Frontal cortex (tissue), 4 donors: Measurements from ENCODE around the gene TFDP2. TPM values are rescaled to one million over a fixed set of nuclear protein-coding genes. Genes with fewer than 3 reads are reported as not detected.
"Not testable (repeated sequence)": the region's sequence is repeated elsewhere in the genome, so short reads cannot be mapped to it uniquely, and the experiment has no call there.

Source experiments
- DNase-seq, 2 donors: peaks; one replicate each; pipeline ENCODE4 v3.0.0; 2012; ENCODE audit warnings: low spot score in 2 of 2
- FAIRE-seq: peaks from 2 replicates; lab custom pipeline; 2012; peaks lifted over from hg19 to GRCh38; lab: Jason Lieb, UNC
- total RNA-seq: library from RNA; depleted of rRNA; stranded (reverse); fragments of >200 nt; gene quantifications from one replicate; pipeline ENCODE4 v1.2.3, GENCODE V29; 2014
- donor health status: control.
- donor health status: control.
- donor health status: control.

Gene TFDP2
- total RNA-seq, 1 donor from 2014 or later: 42.0 TPM

DNA sequence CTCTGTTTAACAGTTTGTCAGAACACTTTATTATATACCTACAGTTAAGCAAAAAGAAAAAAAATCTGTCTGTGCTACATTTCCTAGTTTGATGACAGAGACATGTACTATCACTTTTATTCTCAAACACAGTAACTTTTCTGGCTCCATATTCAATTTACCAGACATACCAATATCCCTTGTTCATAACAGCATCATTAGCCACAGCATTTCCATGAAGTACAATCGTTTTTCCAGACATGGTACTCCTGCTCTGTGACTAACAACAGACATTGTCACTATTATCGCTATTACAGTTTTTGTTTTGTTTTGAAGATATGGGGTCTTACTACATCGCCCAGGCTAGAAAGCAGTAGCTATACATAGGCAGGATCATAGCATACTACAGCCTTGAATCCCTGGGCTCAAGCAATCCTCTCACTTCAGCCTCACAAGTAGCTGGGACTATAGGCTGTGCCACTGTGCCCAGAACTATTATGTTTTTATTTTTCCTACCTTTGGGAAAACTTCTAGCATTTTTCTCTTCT is 14.5 kb downstream of the TFDP2 start:
- FAIRE-seq (no peak), DNase-seq (no peak)

GRCh38 chr3:142129516-142130171 is 19.7 kb downstream of the TFDP2 start:
- no peak for FAIRE-seq
- no peak for DNase-seq

DNA sequence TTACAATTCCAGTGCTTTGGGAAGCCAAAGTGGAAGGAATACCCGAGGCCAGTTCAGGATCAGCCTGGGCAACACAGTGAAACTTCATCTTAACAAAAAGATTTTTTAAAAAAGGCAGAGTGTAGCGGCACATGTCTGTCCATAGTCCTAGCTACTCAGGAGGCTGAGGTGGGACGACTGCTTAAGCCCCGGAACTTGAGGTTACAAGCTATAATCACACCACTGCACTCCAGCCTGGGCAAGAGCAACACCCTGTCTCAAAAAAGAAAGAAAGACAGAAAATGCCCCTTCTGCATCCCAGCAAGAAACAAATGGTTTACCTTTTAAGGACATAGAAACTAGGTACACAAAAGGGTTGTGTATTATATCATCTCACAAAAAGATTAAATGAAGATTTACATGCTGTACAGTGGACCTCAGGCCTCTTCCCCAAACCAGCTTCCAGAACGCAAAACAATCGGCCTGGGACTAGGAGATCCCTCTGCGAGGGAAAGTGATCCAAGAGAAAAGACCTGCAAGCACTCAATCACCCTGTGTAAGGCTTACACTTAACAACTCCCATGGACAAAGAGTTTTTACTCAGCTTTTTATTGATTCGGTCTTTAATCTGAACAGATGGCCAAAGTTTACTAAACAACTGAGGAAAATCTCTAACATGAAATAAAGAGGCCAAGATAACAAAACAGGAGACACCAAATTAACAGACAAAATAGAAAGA is 21.2 kb downstream of the TFDP2 start:
- FAIRE-seq (no peak), DNase-seq (no peak)

- FAIRE-seq: no peak
- DNase-seq: no peak
These were observed 25.1 kb downstream of the TFDP2 start for GRCh38 chr3:142124243-142124642.

DNA sequence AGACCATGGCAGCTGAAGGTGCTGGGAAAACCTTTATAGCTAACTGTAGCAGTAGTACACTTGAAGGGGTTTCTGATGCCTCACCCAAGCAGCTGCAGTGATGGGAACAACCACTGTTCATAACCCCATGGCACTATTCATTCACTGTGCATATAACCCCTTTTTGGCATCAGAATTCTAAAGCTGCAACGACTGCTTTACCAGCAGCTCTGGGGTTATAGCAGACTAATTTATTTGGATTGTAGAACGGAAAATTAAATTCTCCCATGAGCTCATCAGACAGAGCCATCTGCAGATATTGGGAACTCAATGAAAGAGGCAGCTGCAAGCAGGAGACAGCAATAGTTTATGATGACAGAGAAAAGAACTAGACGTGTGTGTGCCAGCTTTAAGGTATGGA is 28.6 kb downstream of the TFDP2 start:
- FAIRE-seq (no peak), DNase-seq (peak in 1 of 2 donors; percentile 16)

GRCh38 chr3:142118911-142119310 is 30.4 kb downstream of the TFDP2 start:
- FAIRE-seq (no peak), DNase-seq (no peak)

DNA sequence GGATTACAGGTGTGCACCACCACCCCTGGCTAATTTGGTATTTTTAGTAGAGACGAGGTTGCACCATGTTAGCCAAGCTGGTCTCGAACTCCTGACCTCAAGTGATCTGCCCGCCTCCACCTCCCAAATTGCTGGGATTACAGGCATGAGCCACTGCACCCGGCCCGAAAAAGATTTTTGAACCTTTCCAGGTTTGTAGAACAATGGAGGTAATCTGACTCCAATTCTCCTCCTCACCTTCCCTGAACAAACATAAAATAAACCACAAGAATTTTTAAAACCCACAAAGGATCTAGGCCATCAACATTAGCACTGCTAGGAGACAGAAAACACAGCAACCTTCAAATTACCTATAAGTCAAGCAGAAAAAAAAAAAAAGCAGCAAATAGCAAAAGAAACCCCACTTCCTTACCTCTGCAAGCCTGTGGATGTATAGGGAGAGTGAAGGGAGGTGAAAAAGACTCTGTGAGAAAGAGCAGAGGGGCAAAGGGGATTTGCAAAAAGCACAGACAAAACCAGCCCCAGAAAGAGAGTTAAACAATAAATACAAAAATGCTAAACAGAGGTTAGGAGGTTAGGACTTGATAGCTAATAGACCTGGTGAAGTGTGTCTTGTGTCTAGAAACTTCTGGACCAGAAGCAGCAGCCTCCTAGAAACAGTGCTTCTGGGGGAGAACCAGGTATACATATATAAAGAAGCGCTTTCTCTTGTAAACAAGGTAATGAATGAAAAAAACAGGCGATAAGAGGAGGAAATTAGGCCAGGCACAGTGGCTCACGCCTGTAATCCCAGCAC is 32.1 kb downstream of the TFDP2 start:
- FAIRE-seq: no peak

DNA sequence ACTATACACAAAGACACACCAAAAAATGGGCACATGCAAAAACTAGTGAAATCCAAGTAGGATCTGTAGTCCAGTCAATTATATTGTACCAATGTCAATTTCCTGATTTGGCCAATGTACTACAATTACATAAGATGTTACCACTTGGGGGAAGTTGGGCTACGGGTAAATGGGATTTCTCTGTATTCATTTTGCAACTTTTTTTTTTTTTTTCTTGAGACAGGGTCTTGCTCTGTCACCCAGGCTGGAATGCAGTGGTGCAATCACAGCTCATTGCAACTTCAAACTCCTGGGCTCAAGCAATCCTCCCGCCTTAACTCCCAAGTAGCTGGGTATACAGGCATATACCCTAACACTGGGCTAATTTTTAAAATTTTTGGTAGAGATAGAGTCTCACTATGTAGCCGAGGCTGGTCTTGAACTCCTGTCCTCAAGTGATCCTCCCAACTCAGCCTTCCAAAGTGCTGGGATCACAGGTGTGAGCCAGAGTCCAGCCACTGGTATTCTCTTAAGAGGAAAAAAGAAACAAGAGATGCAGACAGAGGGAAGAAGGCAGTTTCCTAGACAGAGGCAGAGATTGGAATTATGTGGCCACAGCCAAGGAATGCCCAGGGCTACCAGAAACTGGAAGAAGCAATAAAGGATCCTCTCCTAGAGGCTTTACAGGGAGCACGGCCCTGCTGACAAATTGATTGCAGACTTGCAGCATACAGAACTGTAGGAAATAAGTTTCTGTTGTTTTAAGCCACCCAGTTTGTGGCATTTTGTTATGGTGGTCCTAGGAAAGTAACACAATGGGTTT is 33.3 kb downstream of the TFDP2 start:
- FAIRE-seq (no peak), DNase-seq (no peak)

More for the DNA sequence above, 32.1 kb downstream of the TFDP2 start:
- no peak for DNase-seq

DNA sequence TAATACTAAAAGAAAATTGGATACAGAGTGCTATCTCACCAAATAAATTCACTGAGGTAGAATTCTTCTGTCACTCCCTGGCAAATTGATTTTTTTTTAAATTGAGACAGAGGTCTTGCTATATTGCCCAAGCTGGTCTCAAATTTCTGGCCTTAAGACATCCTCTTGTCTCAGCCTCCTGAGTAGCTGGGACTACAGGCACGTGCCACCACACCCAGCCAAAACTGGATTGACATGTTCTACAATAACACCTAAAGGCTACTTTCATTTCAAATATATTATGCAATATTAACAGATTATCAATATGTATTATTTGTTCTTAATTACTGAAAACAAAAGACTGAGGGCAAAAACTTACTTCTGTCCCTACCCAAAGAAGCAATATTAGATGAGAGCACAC is 36.7 kb downstream of the TFDP2 start:
- FAIRE-seq: no peak
- no peak for DNase-seq

DNA sequence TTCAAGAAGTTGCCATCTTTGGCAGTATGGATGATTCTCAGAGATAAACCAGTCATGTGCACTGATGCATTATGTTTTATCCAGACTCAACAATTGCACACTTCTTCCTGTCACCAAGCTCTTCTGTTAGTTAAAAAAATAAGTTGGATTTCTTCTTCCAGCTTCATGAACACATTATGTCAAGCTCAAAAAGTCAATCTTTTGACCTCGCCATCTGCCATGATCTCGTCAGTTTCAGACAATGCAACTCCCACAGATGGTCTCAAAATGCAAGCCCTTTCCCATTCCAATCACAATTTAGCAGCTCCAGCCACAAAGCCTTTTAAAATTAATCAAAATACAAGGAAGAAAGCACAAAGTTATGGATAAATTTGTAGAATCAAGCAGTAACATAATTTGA is 42.8 kb downstream of the TFDP2 start:
- no peak for DNase-seq
- FAIRE-seq: no peak

GRCh38 chr3:142105991-142106390 is 43.4 kb downstream of the TFDP2 start:
- no peak for DNase-seq
- no peak for FAIRE-seq

DNA sequence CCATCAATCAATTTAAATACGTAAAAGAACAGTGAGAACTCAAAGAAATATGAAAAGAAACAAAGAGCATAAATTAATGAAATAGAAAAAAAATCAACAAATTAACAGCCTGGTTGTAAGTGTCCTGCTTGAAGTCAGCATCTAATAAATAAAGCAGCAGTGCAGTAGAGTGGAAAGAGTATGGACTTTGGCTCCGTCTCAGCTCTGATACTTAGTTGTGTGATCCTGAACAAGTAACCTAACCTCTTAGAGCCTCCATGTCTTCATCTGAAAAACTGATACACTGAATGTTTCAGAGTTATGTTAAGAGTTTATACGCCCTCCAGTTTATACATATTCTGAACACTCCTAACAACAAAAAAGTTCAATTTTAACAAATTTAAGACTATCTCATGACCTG is 44.6 kb downstream of the TFDP2 start:
- FAIRE-seq: no peak

DNA sequence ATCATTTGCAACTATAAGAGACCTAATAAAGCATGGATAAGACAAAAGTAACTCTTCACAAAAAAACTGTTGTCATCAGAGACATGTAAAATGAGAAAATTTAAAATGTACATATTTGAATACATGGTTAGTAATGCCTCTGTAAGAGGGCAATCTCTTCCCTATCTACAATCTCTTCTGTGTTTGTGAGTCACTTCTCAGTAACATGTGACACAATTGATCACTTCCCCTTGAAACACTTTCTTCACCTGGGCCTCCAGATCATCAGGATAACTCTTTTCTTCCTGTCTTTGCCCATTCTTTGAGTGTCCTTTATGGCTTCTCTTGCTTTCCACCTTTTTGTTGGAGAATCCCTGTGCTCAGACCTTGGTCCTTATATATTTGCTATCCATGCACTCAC is 50.4 kb downstream of the TFDP2 start:
- FAIRE-seq: no peak
- no peak for DNase-seq

More for the DNA sequence above, 44.6 kb downstream of the TFDP2 start:
- DNase-seq: no peak

GRCh38 chr3:142097099-142097843 is 52.1 kb downstream of the TFDP2 start:
- FAIRE-seq: no peak
- DNase-seq: no peak

DNA sequence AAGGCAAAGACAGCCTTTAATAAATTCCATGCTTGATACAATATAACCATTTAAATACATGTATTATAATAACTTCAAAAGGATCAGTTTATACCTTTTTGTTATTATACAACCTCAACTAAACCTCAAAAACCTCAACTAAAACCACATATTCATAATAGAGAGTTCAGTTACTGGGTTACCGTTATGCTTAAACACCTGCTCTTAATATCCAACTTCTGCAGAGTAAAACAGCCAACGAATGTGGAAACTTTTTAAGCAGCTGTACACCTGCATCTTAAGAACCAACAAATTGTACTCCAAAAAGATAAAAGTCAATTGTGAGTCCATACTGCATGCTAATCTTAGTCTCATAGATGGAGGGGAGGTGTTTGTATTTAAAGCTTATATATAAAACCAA is 53.5 kb downstream of the TFDP2 start:
- DNase-seq (no peak), FAIRE-seq (no peak)

DNA sequence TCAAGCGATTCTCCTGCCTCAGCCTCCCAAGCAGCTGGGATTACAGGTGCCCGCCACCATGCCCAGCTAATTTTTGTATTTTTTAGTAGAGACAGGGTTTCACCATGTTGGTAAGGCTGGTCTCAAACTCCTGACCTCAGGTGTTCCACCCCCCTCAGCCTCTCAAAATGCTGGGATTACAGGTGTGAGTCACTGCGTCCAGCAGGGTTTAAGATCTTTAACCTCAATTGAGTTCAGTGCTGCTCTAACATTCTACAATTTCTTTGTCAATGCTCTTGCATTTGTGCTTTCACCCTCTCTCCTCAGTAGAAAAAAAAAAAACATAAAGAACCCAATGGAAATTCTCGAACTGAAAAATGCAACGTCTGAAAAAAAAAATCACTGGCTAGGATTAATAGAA is 60.4 kb downstream of the TFDP2 start:
- DNase-seq, FAIRE-seq: not testable (repeated sequence)

GRCh38 chr3:142088522-142088921 is 60.8 kb downstream of the TFDP2 start:
- DNase-seq: no peak
- FAIRE-seq: no peak

- no peak for FAIRE-seq
- no peak for DNase-seq
These were observed 61.7 kb downstream of the TFDP2 start for GRCh38 chr3:142087676-142088075.

DNA sequence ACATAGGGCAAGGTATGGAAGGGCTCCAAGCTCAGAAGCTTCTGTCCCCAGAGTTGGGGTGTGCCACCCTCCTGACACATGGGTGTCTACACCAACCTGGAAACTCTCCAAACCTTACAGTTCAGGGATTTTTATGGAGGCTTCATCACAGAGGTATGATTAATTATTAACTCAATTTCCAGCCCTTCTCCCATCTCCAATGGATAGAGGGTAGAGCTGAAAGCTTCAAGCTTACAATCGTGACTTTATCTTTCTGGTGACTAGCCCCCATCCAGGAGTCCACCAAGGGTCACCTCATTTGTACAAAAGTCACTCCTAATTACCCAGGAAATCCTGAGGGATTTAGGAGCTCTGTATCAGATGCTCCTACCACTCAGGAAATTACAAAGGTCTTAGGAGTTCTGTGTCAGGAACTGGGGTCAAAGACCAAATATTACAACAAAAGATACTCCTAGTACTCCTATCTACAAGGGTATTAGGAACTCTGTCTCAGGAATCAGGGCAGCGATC is 62.7 kb downstream of the TFDP2 start:
- DNase-seq (no peak), FAIRE-seq (no peak)
